GM18526 (cell line): ENCODE measurements around the gene ASPHD1.
A peak's percentile ranks its signal among the peaks of the same experiment; 100 is the strongest.

Experiments used
- POLR2A ChIP-seq: IDR thresholded peaks from 3 replicates; pipeline ENCODE4 v1.6.1; 2011; ENCODE audit not compliant: insufficient read length; ENCODE audit errors: extremely low read depth

ASPHD1 gene

DNA sequence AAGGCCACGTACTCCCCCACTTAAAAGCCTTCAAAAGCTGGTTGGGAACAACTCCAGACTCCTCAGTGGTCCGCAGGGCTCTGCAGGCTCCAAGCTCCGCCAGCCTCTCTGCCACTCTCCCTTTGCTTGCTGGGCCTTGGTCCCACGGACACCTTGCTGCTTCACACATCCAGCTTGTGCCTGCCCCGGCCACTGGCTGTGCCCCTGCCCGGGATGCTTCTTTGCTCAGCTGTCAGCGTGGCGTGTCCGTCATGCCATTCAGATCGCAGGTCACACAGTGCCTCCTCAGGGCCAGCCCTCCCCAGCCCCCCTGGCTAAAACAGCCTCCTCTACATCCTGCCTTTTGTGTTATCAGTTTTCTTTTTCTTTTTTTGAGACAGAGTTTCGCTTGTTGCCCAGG, 11.8 kb downstream of the ASPHD1 start:
- TF ChIP-seq POLR2A = no peak

DNA sequence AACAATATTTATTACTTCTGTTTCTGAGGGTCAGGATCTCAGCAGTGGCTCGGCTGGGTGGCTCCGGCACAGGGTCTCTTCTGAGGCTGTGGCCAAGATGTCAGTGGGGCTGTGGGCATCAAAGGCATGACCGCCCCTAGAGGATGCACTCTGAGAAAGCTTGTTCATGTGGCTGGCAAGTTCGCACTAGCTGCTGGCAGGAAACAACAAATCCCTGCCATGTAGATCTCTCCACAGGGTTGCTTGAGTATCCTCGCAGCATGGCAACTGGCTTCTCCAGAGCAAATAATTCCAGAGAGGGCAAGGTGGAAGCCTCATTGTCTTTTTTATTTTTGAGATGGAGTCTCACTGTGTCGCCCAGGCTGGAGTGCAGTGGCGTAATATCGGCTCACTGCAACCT, 13.2 kb downstream of the ASPHD1 start:
- TF ChIP-seq POLR2A = no peak

DNA sequence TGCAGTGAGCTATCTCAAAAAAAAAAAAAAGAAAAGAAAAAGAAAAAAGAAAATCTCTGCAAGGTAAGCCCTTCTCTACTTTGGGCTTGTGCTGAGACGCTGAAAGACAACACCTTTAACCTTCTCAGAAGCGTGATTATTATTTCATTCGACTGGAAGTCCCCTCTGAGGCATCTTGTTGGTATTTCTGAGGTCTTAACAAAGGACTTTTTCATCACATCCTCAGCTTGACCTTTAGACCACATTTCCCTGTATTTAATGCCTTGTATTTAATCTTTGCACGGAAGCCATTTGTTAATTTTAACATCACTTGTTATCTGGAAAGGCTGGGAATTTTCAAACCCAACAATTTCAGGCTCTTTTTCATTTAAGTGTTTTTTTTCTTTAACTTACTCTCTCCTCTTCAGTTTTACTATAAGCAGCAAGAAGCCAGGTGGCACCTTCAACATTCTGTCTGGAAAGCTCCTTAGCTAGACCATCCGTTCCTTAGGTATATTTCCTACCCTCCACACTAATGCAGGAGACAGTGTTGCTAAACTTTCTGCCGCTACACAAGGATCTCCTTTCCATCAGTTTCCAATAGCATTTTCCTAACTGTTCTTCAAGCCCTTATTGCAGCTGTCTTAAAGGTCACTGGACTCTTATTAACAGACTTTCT, 15.4 kb downstream of the ASPHD1 start:
- no peak for TF ChIP-seq POLR2A

DNA sequence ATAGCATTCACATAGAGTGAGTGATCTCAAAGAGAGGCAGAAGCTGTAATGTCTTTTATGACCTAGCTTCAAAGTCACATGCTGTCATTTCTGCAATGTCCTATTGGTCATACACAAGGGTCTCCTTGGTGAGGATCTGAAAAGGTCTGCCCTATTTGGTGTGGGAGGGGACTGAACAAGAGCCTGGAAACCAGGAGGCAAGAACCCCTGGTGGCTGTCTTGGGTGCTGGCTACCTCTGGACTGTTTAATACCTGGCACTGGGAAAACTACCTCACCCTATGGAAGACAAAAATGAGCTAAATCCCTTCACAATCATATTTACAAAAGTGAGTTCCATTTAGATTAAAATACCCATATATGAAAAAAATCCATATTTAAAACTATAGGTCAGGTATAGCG, 16.7 kb downstream of the ASPHD1 start:
- no peak for TF ChIP-seq POLR2A

DNA sequence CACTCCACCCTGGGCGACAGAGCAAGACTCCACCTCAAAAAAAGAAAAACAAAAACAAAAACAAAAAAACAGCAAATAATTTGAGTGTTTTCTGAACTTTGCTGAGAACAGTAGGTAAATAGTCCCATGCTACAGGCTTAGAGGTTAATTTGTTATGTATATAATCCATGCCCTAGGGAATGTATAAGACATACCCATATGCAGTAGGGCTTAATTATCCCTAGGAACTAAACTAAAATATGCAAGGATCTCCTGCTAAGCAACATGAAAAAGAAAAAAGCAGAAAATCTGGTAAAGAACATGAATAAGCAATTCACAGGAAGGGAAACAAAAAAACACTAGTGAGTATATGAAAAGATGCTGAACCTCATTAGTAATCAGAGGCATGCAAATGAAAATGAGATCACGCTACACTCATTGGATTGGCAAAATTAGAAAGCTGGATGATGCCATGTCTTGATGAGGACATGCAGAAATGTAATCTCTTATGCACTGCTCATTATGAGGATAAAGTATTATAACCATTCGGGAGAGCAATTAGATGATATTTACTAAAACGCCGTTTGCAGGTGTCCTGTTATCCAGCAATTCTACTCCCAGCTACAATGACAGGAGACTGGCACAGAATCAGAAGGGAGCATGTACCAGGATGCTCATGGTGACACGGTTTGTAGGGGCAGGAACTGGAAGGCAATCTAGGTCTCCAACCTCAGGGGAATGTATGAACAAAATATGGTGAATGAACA, 20.2 kb downstream of the ASPHD1 start:
- TF ChIP-seq POLR2A = no peak

DNA sequence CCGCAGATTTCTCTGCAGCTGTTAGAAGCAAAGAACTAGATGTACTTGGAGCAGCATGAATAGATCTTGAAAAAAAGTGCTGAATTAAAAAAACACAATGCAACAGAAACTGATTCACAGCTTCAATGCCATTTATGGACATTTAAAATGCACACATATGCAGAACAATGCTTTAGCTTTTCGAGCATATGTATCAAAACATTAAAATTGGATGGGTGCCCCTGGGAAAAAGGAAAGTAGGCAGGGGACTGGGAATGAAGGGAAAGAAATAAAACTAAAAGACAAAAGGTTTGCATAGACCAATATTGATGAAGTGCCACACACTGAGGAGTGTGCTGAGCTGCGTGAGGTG, 20.7 kb downstream of the ASPHD1 start:
- no peak for TF ChIP-seq POLR2A

DNA sequence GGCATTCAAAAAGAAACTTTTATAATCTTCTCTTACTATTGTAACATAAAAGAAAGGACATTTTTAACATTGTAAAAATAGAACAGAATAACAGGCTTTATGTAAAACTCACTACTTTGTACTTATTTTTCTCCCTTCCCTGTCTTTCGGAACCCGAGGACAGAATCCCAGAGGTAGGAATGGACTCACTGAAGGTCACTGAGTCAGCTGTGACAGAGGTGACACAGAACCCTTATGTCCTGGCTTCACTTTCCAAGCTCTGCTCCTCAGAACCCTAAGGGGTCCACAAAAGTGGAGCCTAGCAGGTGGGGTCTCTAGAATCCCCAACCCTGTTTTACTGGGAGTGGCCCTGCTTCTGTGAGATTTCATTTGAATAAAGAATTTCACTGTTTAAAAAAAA, 22.0 kb downstream of the ASPHD1 start:
- no peak for TF ChIP-seq POLR2A

DNA sequence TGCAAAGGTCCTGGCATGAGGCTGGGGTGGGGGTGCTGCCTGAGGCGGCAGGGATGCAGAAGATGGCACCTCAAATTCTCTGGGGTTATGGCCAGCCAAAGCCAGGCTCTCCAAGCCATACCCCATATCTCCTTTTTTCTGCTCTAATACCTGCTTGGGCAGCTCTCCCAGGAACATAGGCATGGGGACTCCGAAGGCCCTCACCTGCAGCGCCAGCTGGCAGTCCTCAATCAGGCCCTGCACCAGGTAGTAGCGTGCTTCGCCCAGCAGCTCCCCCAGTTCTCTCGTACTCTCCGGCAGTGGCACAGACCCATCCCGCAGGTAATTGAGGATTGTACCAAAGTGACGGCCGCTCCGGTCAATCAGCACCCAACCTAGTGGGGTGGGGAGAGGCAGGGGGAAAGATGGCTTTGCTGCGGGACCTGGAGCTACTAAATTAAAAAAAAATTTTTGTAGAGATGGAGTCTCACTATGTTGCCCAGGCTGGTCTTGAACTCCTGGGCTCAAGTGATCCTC, 22.8 kb downstream of the ASPHD1 start:
- no peak for TF ChIP-seq POLR2A

DNA sequence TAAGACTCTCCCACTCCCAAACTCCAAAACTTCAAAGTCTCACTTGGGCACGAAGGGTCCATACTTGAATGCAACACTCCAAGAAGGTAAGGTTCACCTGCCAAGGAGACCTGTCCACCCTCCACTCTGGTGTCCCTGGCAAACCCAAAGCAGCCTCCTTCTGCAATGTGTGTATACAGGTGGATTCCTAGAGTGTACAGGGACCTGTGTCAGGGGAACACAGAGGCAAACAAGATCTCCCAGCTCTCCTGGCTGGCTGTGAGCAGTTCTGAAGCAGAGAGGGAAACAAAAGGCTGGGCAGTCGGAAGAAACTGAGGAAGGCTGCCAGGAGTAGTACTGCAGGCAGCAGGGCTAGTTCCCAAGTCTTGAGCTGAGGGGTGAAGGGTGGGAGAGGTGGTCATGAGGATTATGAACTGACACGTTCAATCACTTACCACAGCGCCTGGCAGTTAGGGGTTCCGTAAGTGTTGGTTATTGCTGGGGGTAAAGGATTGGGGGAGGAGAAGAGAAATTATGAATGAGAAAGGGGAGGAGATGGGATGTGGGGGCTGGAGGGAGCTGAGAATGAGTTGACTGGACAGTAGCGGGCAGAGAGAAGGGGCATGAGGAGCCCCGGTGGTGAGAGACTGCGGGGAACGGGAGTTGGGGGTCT, 24.9 kb downstream of the ASPHD1 start:
- no peak for TF ChIP-seq POLR2A

DNA sequence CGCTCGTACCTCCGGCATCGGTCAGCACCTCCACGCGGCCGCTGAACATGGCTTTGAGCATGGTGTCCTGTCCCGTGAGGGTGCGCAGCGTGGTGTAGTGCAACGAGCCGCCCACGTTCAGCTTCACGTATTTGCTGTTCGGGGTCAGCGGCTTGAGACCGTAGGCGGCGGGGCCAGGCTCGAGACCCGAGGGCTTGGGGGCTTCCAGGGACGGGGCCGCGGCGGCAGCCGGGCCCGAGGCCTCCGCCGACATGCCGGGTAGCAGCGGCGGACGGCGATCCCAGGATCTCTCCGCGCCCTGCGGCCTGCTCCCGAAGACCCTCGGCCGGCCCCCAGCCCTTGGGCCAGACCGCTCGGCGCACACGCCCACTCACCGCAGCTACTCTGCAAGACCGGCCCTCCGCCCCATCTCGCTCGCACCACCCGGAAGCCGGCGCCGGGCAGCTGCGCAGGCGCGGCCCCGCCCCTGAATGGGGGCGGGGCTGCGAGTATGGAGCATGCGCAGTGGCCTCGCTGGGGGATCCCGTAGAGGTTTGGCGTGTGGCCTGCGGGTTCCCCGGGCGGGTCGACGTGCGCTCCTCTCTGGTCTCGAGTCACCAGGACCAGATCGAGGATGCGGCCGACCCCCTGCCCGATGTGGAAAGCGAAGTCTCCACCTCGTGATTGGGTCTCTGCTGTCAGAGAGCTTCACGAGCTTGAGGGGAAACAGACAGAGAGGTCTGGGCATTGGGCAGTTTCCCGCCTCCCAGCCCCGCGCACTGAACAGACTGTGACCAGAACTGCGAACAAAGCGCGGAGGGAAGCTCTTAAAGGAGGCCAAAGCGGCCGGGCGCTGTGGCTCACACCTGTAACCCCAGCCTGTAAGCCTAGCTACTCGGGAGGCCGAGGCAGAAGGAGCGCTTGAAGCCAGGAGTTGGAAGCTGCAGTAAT, 25.8 kb downstream of the ASPHD1 start, which contains the start of gene KCTD13:
Gene KCTD13 (minus strand): TSS at position 446 of the 930 bp plus-strand sequence. CDS start 193 bp downstream, at position 253.
- TF ChIP-seq POLR2A = peak; percentile 95

DNA sequence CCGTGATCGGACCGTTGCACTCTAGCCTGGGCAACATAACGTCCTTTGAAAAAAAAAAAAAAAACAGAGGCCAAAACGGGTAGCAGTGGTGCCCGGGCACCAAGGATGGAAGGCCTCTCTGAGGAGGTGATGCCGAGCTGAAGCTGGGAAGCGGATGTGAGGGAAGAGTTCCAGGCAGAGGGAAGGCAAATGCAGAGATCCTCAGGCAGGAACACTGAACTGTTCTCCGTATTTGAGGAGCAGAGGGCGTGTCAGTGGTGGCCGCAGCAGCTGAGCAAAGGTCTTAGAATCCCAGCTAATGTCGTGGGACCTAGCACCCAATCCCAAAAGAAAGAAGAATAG, 26.4 kb downstream of the ASPHD1 start:
- TF ChIP-seq POLR2A = no peak

DNA sequence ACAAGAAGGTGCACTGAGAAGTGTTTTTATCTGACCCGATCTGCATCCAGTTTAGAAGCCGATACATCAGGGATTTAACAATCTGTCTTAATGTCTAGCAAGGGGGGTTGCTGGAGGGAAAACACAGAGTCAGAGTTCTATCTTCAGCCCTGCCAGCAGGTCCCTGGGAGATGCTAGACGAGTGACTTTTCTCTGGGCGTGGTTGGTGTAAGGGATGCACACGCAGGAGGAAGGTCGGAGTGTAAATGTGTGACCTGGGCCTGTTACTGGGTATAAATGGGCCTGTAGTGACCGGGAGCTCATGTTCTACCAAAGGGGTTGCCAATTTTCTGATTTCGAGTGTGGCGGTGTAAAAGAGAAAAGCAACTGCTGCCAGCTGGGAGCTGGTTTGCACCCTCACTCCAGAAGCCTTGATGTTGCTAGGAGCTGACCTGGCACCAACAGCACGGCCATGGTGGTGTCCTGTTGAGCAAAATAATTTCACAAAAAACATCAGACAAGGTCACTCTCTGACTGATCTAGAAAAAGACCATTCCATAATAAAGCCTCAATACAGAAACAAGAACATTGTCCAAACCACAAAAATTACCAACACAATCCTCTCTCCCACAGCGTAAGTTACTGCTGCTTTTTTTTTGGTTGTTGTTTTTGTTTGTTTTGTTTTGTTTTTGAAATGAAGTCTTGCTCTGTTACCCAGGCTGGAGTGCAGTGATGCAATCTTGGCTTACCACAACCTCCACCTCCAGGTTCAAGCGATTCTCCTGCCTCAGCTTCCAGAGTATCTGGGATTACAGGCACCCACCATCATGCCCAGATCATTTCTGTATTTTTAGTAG, 27.0 kb downstream of the ASPHD1 start:
- no peak for TF ChIP-seq POLR2A

DNA sequence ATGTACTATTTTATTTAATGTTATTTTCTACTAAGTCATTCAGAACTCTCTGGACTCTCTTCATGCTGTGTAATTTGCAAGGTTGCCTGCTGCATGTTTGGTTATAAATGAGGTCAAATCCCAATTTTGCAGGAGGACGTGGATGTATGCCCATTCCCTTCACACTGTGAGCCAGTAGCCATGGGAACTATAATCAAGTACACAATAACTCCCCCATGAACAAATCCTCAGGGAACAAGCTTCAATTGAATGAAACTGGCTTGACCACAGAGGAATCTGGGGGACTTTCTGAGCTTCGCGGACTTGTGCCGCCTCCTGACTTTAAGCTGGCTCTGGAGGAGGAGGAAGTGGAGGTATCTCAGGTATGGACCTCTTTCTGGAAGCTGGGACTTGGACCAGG, 40.4 kb downstream of the ASPHD1 start:
- TF ChIP-seq POLR2A = no peak
